Ovary (tissue), 9 donors: ENCODE measurements around the gene WDR37. TPM values are rescaled to one million over a fixed set of nuclear protein-coding genes. Genes with fewer than 3 reads are reported as not detected.
"Not testable (repeated sequence)": the region's sequence is repeated elsewhere in the genome, so short reads cannot be mapped to it uniquely, and the experiment has no call there.

Source experiments
- DNase-seq, 5 donors: peaks; one replicate each; pipeline ENCODE4 v3.0.0-alpha.2; 2019 to 2020
- H3K27ac ChIP-seq, 2 donors: fragments of 200-600 bp; one replicate each; pipeline versions ENCODE4 v1.5.1 to v1.8.0; 2019 to 2022
- H3K27me3 ChIP-seq: fragments of 200-600 bp; one replicate; pipeline ENCODE4 v1.8.0; 2022
- H3K36me3 ChIP-seq: fragments of 200-600 bp; sonication (generic); one replicate; pipeline ENCODE4 v1.5.1; 2019
- H3K4me1 ChIP-seq: one replicate; pipeline ENCODE4 v1.8.1; 2013; ENCODE audit warnings: mild to moderate bottlenecking, moderate library complexity; ENCODE audit not compliant: insufficient read depth
- H3K4me3 ChIP-seq: fragments of 200-600 bp; sonication (generic); one replicate; pipeline ENCODE4 v1.5.1; 2017
- H3K9me3 ChIP-seq, 2 donors: fragments of 200-600 bp in 1 of 2; sonication (generic) in 1 of 2; one replicate each; pipeline versions ENCODE4 v1.5.1 to v1.8.1; 2013 to 2019; ENCODE audit warnings: mild to moderate bottlenecking in 1 of 2, moderate library complexity in 1 of 2
- CTCF ChIP-seq, 3 donors: fragments of 450-650 bp in 2 of 3; fragments of 200-600 bp in 1 of 3; IDR thresholded peaks; one replicate each; pipeline versions ENCODE4 v1.5.1 to v1.8.0; 2016 to 2022; ENCODE audit warnings: antibody characterized with exemption in 3 of 3, mild to moderate bottlenecking in 1 of 3
- EP300 ChIP-seq: sonication (generic); formaldehyde crosslinking; IDR thresholded peaks from one replicate; pipeline ENCODE4 v1.6.1; 2017; ENCODE audit warnings: antibody characterized with exemption
- POLR2A ChIP-seq: fragments of 450-650 bp; IDR thresholded peaks from one replicate; pipeline ENCODE4 v1.6.1; 2017; ENCODE audit warnings: antibody characterized with exemption, mild to moderate bottlenecking, moderate library complexity
- WGBS, 3 donors: extraction: QIAGEN DNeasy Blood & Tissue Kit in 1 of 3; methylation state at CpG; one replicate each; pipeline versions ENCODE4 v1.1.5 to v1.1.7; 2013 to 2017; 5-methylcytosine and 5-hydroxymethylcytosine counted together
- intact Hi-C, 4 donors: fragments of 100-400 bp; cut with DNase I; formaldehyde crosslinking; loops; one replicate each; pipeline versions ENCODE4 v1.11.0 to v1.15.1; 2022 to 2023
- polyA plus RNA-seq, 2 donors: library from polyadenylated mRNA; stranded (reverse); fragments of 200-250 nt in 1 of 2; fragments of 350-450 nt in 1 of 2; fragmentation: Illumina TruSeq in 1 of 2; extraction: RNeasy Lipid Tissue Mini Kit (QIAGEN cat#74804) in 1 of 2; gene quantifications; one replicate each; pipeline ENCODE4 v1.2.3, GENCODE V29; 2013 to 2014
- total RNA-seq, 7 donors: library from RNA; depleted of rRNA in 2 of 7; stranded (reverse); fragments of >200 nt in 2 of 7; fragmentation: NEBNext Ultra II Directional in 3 of 7; extraction: Animal tissue kit (Norgen Biotek cat#: 25700) in 3 of 7; gene quantifications; one replicate each; pipeline versions ENCODE4 v1.1.0 to v1.2.4, GENCODE V29; 2016 to 2023
- donor health status: DM: no; HTN: no; CAD: no; lungs with moderate emphysema.
- donor health status: DM: no; HTN: no; CAD: no.
- donor health status: Bipolar disorder and iron deficiency.
- donor health status: DM: yes; HTN: yes; CAD: no.
- donor health status: DM: no; HTN: no; CAD: no.
- donor health status: DM: yes; HTN: yes; CAD: no.

The WDR37 gene
- total and polyA plus RNA-seq, 9 donors = 6.6 to 20.0 (median 14.8) TPM

GRCh38 chr10:1159131-1160061 is 103.2 kb downstream of the WDR37 start:
- intact Hi-C loops = no loop called here
- Histone ChIP-seq H3K9me3 (no peaks in the 10 kb centered on the region), H3K4me1 (peaks cover 4% of the 10 kb centered on the region), H3K4me3 (no peak overlapping the region), H3K36me3 (no peaks in the 10 kb centered on the region), H3K27ac (no peak overlapping the region), H3K27me3 (no peaks in the 10 kb centered on the region)
- DNase-seq = peak in 1 of 5 donors; percentile 63
- TF ChIP-seq CTCF (IDR thresholded peaks at IDR 0.05) (no peak), EP300 (no peak), POLR2A (no peak)
- 81 to 86% (median 84%) methylated on average over 59 of the region's 59 CpGs for WGBS, 3 donors

GRCh38 chr10:1160561-1161314 is 104.6 kb downstream of the WDR37 start:
- Histone ChIP-seq H3K9me3 (no peaks in the 10 kb centered on the region), H3K27me3 (no peaks in the 10 kb centered on the region), H3K4me1 (no peaks in the 10 kb centered on the region), H3K27ac (no peak overlapping the region), H3K4me3 (no peak overlapping the region), H3K36me3 (no peaks in the 10 kb centered on the region)
- TF ChIP-seq EP300 (no peak), POLR2A (no peak), CTCF (IDR thresholded peaks at IDR 0.05) (no peak)
- no peak for DNase-seq
- 82 to 85% (median 84%) methylated on average over 25 of the region's 25 CpGs for WGBS, 3 donors
- intact Hi-C loops = no loop called here

GRCh38 chr10:1161315-1161673 is 105.1 kb downstream of the WDR37 start:
- H3K27ac ChIP-seq, H3K4me3 ChIP-seq, H3K9me3 ChIP-seq, DNase-seq, H3K4me1 ChIP-seq, intact Hi-C loops, H3K36me3 ChIP-seq, H3K27me3 ChIP-seq: not testable (repeated sequence)
- 68 to 73% (median 69%) methylated on average over 5 of the region's 5 CpGs for WGBS, 3 donors

- no peak for TF ChIP-seq POLR2A
- TF ChIP-seq EP300 = no peak
- no peak for TF ChIP-seq CTCF (IDR thresholded peaks at IDR 0.05)
- 75 to 79% (median 76%) methylated on average over 13 of the region's 13 CpGs for WGBS, 3 donors
- no peak overlapping the region for H3K27ac ChIP-seq
- DNase-seq = no peak
- intact Hi-C loops = no loop called here
- no peaks in the 10 kb centered on the region for H3K27me3 ChIP-seq
- H3K4me3 ChIP-seq = no peak overlapping the region
- no peaks in the 10 kb centered on the region for H3K36me3 ChIP-seq
- no peaks in the 10 kb centered on the region for H3K4me1 ChIP-seq
- H3K9me3 ChIP-seq = no peaks in the 10 kb centered on the region
Observed at GRCh38 chr10:1162481-1163203, 106.5 kb downstream of the WDR37 start.
